ENCODE measurements around the gene TTC8.

The TTC8 gene

DNA sequence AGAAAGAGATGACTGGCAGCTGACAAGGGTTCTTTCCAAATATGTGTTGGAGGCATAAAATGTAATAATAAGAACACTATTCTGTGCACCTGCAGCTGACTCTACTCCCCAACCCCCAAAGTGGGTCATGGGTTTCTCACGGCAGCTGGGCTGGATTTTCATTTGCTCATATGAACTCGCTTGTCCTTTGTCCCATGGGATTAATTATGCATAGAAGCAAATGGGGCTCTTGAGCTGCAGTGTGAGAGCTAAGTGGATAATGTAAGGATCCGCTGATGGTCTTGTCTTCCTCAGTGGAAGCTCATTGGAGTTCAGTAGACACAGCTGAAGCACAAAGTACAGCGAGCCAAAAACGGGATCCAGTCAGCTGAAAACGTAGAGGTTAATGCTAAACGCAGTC is 46.3 kb downstream of the TTC8 start:
- no peak for DNase-seq

DNA sequence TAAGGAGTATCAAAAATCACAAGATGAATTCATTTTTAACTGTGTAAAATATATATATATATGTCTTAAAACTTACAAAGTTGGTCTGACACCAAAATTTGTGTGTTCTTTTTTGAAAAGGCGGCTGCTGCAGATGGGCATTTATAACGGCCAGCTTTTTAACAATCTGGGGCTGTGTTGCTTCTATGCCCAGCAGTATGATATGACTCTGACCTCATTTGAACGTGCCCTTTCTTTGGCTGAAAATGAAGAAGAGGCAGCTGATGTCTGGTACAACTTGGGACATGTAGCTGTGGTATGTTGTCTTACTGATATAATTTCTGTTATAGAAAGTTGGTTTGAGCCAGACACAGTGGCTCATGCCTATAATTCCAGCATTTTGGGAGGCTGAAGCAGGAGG is 47.0 kb downstream of the TTC8 start:
- no peak for DNase-seq

- DNase-seq = no peak
Observed at GRCh38 chr14:88872976-88873375, 48.5 kb downstream of the TTC8 start.

DNA sequence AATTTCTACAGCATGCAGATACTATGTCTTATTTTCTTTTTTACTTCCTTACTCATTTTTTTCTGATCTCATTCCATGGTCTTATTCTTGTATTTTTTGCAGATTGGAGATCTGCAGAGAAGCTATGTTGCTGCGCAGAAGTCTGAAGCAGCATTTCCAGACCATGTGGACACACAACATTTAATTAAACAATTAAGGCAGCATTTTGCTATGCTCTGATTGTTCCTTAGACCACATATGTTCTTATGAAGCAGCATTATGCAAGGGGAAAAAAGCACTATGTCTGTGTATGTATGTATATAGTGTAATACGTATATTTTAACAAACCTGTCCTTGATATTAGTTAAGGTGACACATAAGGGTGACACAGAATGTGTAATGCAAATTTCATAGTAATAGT is 52.7 kb downstream of the TTC8 start:
- no peak for DNase-seq

- no peak for DNase-seq
Observed at GRCh38 chr14:88879022-88879421, 54.6 kb downstream of the TTC8 start.

DNA sequence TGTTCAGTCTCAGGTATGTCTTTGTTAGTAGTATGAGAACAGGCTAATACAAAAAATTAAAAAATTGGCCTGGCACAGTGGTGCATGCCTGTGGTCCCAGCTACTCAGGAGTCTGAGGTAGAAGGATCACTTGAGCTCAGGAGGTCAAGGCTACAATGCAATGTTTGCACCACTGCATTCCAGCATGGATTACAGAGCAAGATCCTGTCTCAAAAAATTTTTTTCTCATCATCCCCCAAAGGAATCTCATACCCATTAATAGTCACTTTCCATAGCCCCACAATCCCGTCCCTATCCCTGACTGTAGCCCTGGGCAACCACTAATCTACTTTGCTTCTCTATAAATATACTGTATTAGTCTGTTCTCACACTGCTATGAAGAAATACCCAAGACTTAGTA is 57.8 kb downstream of the TTC8 start:
- DNase-seq = no peak

GRCh38 chr14:88895116-88895515 is 70.7 kb downstream of the TTC8 start:
- DNase-seq = no peak

- no peak for DNase-seq
Observed at GRCh38 chr14:88901189-88901588, 76.7 kb downstream of the TTC8 start.

DNA sequence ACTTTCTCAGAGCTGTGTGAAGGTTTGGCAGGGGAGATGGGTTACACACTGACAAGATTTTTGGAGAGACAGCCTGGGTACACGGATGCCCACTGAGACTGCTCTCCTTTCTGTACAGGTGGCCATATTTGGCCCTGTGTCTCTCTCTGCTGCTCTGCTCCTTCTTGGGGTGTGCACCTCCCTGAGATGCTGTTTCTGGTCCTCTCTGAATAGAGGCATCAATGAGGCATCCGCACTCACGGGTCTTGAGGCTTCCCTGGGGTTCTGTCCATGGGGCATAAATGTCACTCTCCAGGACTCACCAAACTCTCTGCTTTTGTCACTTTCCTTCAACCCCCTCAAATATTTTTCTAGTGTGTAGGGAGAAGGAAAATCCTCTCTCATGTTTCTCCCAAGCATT is 77.5 kb downstream of the TTC8 start:
- DNase-seq = no peak

DNA sequence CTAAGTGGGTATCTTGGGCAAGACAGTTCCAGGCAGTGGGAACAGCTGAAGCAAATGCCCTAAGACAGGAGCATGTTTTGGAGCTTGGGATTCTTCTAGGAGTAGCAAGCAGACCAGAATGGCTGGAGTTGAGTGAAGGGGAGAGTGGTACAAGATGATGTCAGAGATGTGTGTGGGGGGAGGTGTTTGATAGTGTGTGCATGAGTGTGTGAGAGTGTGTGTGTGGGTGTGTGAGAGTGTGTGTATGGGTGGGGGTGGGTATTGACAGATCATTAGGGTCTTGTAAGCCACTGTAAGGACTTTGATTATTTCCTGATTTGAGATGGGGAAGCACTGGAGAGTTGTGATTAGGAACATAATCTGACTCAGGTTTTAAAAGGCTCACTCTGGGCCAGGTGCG is 78.4 kb downstream of the TTC8 start:
- no peak for DNase-seq

DNA sequence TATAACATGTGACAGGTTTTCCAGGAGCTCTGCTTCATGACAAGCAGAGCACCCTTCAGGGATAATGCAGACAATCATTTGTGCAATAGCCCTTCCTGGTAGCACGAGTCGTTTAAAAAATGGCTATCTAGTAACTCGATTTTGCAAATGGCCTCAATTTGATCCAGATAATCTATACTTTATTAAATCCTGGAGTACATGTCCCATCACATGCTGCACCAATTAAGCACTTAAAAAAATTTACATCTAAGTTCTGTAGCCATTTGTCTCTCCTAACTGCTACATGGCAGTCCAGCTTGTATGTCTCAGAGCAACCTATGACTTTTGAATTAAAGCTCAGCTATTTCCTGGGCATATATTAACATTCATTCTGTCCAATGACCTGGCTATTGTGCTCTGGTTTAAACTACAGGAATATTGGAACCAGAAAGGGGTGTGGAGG is 79.8 kb downstream of the TTC8 start:
- no peak for DNase-seq

GRCh38 chr14:88904864-88905263 is 80.4 kb downstream of the TTC8 start:
- no peak for DNase-seq

DNA sequence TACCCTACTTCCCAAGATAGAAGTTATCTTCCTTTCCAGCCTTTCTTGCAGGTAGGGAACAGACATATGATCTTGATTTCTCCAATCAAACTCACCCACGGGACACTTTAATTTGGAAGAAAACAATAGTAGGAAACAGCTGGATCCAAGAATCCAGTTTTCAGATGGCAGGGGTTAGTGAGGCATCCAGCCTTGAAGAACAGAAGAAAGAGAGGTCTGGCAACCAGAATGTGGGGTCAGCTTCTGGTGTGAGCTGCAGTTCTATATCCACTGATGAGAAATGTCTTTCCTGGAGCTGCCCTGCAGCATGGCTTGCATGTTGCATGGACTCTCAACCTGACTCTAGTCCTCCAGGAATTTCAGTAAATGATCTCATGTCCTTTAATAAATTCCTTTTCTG is 83.8 kb downstream of the TTC8 start:
- DNase-seq = no peak

DNA sequence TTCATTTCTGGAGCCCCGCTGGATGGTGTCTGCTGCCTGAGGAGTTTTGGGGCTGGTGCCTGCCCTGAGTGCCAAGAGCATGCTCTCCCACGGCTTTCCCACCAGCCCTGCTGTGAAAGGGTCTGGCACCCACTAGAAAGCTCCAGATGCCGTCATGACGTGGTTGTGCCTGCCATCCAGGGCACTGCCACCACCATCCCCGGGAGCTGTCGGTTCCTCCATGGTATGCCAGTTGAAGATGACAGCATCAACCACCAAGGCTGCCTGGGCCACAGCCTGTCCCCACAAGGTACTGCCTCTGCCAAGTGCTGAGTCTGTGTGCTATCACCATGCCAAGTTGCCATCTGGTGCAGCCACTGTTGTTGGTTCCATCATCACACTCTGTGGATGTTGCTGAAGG is 85.9 kb downstream of the TTC8 start:
- DNase-seq = no peak

DNA sequence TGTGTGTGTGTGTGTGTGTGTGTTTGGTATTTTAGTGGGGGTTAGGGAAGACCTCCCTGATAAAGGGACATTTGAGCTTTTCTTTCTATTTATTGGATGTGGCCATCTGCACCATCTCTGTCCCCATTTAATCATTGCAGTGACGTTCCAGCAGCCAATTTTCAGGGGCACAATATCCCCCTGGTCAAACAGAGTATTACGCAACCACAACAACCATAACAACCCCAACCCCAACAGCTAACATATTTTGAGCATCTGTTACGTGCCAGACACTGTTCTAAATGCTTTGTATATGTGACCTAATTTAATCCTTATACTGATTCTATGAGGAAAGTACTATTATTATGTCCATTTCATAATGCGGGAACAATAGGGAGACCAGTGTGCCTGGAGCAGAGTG is 87.4 kb downstream of the TTC8 start:
- no peak for DNase-seq

DNA sequence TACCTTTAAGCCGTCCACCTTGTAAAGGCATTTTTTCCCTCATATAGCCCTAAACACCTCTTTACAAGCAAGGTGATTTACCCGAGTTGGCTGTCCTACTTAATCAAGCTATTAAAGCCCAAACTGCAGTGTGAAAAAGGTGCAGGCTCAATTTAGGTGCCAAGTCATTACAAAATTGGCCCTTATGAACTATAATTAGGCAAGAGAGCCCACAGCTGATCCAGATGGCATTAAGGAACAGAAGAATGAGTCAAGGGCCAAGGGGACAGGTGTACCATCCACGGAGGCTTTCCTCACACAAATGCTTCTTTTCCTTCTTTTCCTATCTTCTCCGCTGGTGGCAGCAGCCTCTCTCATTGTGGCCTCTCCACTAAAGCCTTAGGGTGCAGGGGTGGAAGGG is 90.5 kb downstream of the TTC8 start:
- no peak for DNase-seq

DNA sequence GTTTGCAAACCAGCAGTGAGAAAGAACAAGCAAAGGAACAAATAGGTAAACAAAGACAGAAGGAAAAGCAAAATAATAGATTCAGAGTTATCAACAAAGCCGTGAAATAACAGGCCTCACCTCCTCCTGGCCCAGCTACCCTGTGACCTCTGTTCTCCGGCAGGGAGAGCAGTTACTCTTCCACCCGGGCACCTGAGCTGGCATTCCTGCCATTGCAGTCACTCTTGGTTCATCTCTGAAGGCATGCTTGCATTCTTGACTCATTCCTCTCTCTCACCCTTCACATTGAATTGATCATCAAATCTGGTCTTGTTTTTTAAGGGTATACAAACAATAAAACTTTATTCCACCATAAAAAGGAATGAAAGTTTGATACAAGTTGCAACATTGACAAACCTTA is 95.1 kb downstream of the TTC8 start:
- no peak for DNase-seq
